GM19455 (cell line): ENCODE measurements around the gene PLEKHA6.
"Not testable (repeated sequence)": the region's sequence is repeated elsewhere in the genome, so short reads cannot be mapped to it uniquely, and the experiment has no call there.

Source experiments
- ATAC-seq: cut with Tn5 transposase; IDR thresholded peaks from one replicate; pipeline ENCODE4 v1.9.1; 2021; ENCODE audit not compliant: unreplicated experiment

Gene PLEKHA6

DNA sequence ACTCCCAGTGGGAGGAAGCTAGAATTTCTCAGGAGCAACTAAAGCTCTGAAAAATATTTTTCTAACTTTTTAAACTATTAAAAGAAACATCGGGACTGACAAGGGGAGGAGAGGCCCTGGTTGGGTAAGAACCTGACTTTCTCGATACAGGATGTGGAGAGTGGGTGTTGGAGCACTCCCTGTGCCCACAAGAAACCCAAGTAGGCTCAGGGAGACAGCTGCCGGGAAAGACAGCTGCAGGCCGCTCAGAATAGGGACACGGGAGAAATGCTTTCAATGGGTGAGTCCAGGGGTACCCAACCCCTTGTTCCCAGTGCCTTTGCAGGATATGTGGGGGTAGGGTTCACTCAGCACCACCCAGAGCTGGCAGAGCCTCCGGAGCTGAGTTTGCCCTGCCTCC, 43.6 kb downstream of the PLEKHA6 start:
- no peak for ATAC-seq

DNA sequence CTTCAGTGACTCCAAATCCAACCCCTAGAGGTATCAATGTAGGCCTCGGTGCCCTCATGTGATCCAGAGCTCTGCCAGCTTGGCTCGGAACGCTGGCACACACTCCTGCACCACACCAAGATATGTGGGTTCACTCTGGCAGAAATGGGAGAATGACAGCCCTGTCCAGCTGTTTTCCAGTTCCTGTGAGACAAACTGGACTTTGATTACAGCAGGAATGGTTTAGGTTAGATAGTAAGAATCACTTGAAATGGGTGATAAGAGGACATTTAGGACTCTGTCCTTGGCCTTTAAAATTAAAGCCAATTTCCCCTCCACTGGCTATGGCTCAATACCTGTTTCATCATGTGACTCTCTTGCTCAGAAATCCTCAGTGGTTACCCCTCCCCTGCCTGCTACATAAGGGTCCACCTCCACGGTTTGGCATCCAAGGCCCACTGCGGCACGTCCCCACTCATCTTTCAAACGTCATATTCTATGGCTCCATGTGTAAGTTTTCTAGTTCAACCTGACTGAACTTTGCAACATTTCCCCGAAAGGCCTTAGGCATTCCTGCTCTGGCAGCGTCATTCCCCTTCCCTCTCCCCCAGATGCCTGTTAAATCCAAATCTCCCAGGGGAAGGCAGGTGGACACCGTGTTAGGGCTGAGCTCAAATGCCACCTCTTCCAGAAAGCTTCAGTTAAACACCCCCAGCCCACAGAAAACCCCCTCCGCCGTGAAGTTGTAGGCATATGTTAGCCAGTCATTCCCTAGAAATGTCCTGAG, 44.7 kb downstream of the PLEKHA6 start:
- ATAC-seq: no peak

- ATAC-seq: no peak
These were observed 45.4 kb downstream of the PLEKHA6 start for GRCh38 chr1:204314171-204314892.

GRCh38 chr1:204313675-204314074, 46.1 kb downstream of the PLEKHA6 start:
- ATAC-seq: no peak

DNA sequence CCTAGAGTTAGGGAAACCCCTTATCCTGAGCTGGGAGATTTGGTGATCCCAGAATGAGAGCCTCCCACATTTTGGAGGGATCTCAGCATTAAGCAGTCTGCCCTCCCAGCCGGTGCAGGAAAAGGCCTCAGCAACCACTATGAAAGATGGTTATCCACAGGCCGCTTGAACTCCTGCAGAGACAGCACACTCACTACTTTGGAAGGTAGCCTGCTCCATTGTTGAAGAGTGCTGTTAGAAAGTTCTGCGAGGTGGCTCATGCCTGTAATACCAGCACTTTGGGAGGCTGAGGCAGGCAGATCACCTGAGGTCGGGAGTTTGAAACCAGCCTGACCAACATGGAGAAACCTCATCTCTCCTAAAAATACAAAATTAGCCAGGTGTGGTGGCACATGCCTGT, 48.8 kb downstream of the PLEKHA6 start:
- ATAC-seq: not testable (repeated sequence)

DNA sequence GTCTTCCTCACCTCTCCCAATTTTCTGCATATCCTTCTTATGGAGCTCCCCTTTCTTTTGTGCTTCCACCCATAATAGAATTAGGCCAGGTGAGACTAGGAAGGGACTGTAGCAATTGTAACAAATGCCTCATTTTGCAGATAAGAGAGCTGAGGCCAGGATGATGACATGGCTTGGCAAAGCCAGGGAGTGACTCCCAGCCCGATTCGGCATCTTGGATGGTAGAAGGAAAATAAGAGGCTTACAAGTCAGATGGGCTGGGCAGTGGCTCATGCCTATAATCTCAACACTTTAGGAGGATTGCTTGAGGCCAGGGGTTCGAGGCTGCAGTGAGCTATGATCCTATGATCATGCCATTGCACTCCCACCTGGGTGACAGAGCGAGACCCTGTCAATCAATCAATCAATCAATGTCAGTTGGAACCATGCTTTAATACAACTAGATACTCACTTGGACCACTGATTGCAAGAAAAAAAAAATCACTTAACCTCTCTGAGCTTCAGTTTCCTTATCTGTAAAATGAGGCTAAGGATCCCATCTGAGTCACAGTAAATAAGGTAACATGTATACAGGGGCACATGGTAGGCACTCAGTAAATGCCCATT, 51.6 kb downstream of the PLEKHA6 start:
- no peak for ATAC-seq

GRCh38 chr1:204307334-204307883, 52.3 kb downstream of the PLEKHA6 start:
- no peak for ATAC-seq

- ATAC-seq: no peak
These were observed 53.7 kb downstream of the PLEKHA6 start for GRCh38 chr1:204306076-204306475.

- ATAC-seq: no peak
These were observed 55.7 kb downstream of the PLEKHA6 start for GRCh38 chr1:204304067-204304466.

DNA sequence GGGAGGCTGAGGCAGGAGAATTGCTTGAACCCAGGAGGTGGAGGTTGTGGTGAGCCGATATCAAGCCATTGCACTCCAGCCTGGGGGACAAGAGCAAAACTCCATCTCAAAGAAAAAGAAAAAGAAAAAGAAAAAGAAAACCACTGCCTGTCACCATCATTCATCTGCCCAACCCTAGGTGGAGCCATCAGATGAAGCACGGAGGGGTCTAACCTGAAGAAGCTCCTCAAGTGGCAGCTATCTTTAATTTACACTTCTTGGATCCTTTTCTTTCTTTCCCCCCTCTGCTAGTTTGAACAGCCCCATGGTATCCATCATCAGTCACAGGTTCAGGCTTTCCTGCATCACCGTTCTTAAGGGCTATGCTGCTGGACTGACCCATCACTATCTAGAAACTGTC, 57.0 kb downstream of the PLEKHA6 start:
- no peak for ATAC-seq

DNA sequence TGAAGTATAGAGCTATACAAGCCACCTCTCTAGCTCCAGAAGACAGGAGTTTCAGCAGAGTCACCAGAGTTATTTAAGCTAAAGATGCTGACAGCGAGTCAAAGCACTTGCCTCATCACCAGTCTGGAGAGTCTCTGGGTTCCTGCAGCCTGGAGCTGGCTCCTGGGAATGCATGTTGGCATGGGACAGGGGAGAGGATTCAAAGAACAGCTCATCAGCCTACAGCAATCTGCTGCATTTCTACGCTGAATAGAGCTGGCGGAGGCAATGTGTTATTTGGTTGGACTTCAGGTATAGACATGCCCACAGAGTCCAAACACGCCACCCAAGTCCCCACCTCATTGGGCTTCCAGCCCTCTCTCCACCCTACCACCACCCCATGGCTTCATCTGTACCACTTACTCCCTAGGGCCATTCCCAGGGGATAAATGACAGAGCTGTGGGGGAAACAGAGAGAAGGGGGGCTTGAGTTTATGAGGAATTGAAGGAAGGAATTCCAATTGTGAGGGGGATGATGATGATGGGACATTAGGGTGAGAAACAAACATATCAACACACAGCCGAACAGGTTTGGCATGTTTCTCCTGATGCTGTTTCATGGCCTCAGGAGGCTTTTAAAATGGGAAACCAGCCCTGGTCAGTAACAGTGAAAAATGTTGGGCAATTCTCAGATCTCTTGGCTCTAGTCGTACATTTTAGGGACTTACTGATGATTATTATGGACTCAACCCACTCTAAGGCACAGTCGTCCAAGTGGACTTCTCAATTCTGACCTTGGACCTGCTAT, 58.4 kb downstream of the PLEKHA6 start:
- no peak for ATAC-seq

DNA sequence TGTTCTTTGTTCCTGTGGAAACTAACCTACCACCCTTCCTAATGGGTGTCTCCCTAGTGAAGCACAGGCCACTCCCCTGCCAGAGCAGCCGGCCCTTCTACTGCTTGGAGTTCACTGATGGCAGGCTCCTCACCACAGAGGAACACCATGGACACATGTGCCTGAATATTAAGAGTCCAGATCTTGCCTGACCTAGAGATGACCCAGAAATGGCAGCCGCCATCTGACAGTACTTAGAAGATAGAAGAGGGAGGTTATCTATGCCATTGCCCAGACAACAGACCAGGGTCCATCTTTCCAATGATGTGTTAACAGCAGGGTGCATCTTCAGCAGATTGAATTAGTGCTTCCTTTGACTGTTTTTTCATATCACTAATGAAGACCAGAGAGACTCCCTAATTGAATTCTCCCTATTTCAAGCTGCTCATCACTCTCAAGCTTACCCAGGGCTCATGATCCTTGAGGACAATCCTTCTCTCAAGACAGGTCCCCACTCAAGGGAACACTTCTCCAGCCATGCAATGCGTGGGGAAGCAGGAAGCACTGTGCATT, 59.8 kb downstream of the PLEKHA6 start:
- ATAC-seq: no peak

DNA sequence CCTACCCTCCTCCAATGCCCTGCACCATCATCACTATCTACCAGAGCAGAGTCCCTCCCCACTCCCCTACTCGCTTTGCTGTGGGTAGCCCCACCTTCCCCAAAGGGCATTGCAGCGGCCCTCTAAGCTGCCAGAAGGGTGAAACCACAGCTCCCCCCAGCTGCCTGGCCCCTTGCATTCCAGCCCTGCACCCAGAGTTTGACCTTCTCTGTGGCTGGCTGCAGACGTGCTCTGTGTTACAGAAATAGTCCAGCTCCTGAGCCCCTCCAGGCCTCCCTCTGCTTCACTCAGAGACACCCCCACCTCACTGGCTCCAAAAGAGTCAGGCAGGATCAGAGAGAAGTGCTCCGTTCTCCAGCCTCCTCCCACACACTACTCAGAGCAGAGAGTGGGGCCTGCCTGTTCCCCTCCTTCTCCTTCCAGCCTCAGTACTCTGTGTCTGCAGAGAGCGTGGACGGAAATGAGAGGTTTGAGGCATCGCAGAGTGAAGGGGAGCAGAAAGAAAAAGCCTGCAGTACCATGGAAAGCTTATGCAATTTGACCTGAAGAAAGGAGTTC, 63.2 kb downstream of the PLEKHA6 start:
- ATAC-seq: no peak

- ATAC-seq: no peak
These were observed 64.1 kb downstream of the PLEKHA6 start for GRCh38 chr1:204295671-204296070.

DNA sequence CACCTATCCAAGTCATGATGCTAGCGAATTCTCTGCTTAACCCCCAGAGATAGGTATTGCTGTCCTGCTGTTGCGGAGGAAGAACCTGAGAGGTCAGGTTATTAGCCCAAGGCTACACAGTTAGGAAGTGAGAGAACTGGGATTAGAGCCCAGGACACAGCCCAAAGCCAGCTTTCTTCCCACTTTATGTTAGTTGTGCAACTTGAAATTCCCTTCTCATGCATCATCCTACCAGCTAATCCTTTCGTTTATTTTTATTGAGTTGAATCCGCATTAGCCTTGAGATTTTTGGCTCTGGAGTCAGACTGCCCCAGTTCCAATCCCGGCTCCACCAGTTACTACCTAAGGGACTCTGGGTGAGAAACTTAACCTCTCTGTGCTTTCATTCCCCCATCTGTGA, 65.4 kb downstream of the PLEKHA6 start:
- no peak for ATAC-seq

DNA sequence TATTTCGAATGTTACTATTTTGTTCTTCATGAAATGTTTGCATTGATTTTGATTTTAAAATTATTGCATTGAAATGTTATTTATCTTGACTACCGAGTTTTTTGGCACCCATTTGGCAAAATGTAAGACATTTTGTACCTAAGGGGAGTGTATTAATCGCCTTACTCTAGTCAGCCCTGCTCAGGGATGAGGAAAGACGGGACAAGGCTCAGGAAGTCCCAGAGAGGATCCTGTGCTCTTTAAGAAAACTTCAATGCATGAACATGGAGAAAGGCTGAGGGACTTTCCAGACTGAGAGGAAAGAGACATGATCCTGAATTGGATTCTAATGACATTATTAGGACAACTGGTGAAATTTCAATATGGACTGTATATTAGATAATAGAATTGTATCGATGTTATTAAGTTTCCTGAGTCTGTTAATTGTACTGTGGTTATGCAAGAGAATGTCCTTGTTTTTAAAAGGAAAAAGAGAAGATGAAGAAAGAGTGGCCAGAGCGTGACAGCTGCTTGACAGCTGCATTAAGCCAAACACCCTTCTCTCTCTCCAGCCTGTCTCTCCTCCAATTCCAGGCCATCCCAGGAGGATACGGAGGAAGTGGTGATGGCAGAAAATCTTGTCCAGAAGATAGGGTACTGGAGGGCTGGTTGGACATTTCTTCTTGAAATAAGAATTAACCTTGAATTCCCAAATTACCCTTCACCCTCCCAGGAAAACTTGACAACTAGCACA, 66.0 kb downstream of the PLEKHA6 start:
- ATAC-seq: no peak

DNA sequence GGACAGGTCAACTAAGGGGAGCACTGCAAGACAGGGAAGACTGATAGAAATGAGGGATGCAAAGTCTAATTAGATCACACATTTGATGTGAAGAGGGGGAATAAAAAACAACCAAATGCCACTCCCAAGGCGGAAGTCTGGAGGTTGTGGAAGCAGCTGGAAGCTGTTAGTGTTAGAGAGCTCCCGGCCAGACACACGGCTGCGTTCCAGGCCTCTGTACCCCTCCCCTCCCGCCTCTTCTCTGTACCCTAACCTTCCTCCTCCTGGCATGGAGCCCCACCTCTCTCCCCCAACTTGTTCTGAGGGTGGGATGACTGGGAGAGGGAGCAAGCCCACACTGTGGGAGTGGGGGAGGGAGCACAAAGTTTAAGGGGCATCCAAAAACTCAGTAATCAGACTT, 67.0 kb downstream of the PLEKHA6 start:
- no peak for ATAC-seq

DNA sequence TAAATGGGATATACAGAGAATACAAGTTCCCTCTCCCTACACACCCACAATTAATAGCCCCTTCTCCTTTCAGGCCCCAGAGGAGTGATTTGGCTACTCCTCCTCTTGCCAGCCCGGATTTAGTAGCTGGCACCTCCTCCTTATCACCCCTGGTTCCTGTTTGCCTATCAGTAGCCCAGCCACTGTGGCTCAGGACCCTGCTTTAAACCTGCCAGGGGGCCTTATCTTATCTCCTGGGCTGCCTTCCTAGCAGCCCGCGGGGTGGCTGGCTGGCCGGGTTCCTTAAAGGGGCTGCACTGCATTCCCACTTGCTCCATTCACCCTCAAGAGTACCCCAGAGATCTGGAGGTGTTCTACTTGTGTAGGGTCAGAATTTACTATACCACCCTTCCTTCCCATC, 70.4 kb downstream of the PLEKHA6 start:
- no peak for ATAC-seq

- no peak for ATAC-seq
These were observed 71.6 kb downstream of the PLEKHA6 start for GRCh38 chr1:204288021-204288588.
